HG03354 (cell line): ENCODE results near the gene PCDHGB5.

ENCODE experiments used
- ATAC-seq: cut with Tn5 transposase; IDR thresholded peaks from one replicate; pipeline ENCODE4 v1.9.1; 2021; ENCODE audit warnings: mild to moderate bottlenecking; ENCODE audit not compliant: unreplicated experiment, poor library complexity, severe bottlenecking

The PCDHGB5 gene

GRCh38 chr5:141397756-141398551 lies at the start of gene PCDHGB5:
PCDHGB5 (plus strand) TSS chr5:141397947; CDS start chr5:141398128, 181 bp downstream.
- peak; percentile 93 for ATAC-seq

- no peak for ATAC-seq
These were observed 47.7 kb upstream of the PCDHGB5 start, which contains the start of gene PCDHGB1 for GRCh38 chr5:141349917-141350619. PCDHGB1 (plus strand) TSS chr5:141350099; CDS start chr5:141350261, 162 bp downstream.

- no peak for ATAC-seq
These were observed 46.2 kb upstream of the PCDHGB5 start for GRCh38 chr5:141351591-141351990.

GRCh38 chr5:141354900-141355469 lies 42.8 kb upstream of the PCDHGB5 start, which contains the start of gene PCDHGA4:
PCDHGA4 (plus strand) TSS chr5:141355021; CDS start chr5:141355108, 87 bp downstream.
- ATAC-seq = no peak

- ATAC-seq = no peak
These were observed 42.1 kb upstream of the PCDHGB5 start for GRCh38 chr5:141355641-141356040.

GRCh38 chr5:141356133-141356532 lies 41.6 kb upstream of the PCDHGB5 start:
- no peak for ATAC-seq

GRCh38 chr5:141356950-141357349 lies 40.8 kb upstream of the PCDHGB5 start:
- ATAC-seq = no peak

GRCh38 chr5:141359790-141360426 lies 37.8 kb upstream of the PCDHGB5 start, which contains the start of gene PCDHGB2:
PCDHGB2 (plus strand) TSS chr5:141359994; CDS start chr5:141360136, 142 bp downstream.
- ATAC-seq = peak; percentile 65

GRCh38 chr5:141360685-141361084 lies 37.1 kb upstream of the PCDHGB5 start:
- ATAC-seq = no peak

- ATAC-seq = no peak
These were observed 35.0 kb upstream of the PCDHGB5 start for GRCh38 chr5:141362719-141363118.

GRCh38 chr5:141363952-141364660 lies 33.6 kb upstream of the PCDHGB5 start, which contains the start of gene PCDHGA5:
PCDHGA5 (plus strand) TSS chr5:141364162; CDS start chr5:141364331, 169 bp downstream.
- no peak for ATAC-seq

- ATAC-seq = no peak
These were observed 31.5 kb upstream of the PCDHGB5 start for GRCh38 chr5:141366016-141366896.

GRCh38 chr5:141369994-141370848 lies 27.5 kb upstream of the PCDHGB5 start, which contains the start of gene PCDHGB3:
PCDHGB3 (plus strand) TSS chr5:141370242; CDS start chr5:141370395, 153 bp downstream.
- peak; percentile 69 for ATAC-seq

GRCh38 chr5:141371572-141372475 lies 25.9 kb upstream of the PCDHGB5 start:
- no peak for ATAC-seq

- no peak for ATAC-seq
These were observed 24.0 kb upstream of the PCDHGB5 start, which contains the start of gene PCDHGA6 for GRCh38 chr5:141373673-141374317. PCDHGA6 (plus strand) TSS chr5:141373891; CDS start chr5:141374084, 193 bp downstream.

- ATAC-seq = no peak
These were observed 23.1 kb upstream of the PCDHGB5 start for GRCh38 chr5:141374627-141375026.
